ENCODE measurements around the gene SPTB.

The SPTB gene

DNA sequence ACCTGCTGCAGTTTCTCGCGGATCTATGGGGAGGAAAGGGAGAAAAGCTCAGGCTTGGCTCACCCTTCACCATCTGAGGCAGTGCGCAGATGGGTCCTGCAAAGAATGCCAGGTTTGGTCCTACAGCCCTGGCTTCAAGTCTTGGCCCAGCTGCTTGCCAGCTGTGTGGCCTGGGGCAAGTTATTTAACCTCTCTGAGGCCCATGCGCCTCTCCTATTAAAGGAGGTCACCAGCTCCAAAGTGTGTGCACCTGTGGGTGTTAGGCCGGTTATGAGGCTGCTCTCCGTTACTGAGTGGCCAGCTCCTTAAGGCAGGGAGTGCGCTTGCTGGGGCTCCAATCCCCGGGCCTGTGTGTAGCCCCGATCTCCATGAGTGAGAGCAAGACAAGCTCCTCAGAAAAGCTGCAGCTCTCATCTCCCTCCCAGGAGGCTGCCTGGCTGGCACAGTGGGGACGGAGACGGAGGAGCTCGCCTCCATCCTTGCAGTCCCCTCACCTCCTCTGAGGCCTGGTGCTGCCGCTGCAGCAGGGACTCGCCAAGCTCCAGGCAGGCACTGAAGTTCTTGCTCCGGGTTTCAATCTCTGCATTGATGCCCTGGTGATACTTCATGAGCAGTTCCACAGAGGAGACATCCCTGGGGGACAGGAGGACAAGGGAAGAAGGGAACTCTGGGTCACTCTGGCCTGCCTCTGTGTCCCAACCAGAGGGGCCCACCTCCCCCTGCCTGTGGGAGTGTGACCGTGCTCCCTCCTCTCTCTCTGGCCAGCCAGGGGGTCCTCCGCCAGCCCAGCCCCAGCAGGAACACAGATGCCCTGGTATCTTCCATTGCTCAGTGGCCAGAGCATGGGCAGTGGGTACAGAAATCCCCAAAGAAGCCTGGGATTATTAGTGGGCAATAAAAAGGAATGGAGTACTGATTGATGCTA lies 110.3 kb downstream of the SPTB start:
- no peak for TF ChIP-seq CTCF (IDR thresholded peaks at IDR 0.05; ENCODE audit: borderline replicate concordance, insufficient read depth, low read depth, low read length)

DNA sequence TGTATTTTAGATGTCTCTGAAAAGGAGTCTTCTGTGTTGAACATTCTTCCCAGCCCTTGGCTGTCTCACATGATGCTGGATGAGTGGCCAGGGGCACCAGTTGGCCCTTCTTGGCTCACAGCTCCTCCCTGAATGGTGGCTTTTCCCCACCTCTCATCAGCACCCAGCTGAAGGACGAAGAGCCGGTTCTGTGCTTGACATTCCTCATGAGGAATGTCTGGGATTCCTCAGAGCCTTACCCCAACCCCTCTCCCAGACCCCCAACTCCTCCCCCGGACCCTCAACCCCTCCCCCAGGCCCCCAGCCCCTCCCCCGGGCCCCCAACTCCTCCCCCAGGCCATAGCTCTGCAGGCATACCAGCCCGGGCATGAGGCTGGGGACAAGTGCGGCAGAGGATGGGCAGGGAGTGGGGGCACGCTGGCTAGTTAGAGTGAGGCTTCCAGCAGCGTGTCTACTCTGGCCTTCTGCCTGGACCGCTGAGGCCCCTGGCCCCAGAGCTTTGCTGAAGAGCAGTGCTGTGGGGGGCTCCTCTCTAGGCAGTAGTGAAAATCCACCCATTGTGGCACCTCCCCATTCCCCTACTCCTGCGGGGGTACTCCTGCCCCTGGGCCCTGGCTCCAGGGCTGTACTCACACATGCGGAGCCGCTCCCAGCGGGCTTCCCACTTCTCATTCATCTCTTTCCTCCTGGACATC lies 111.2 kb downstream of the SPTB start:
- H3K4me3 ChIP-seq (ENCODE audit: low read depth, low read length), result no peak overlapping the region
- no peak for TF ChIP-seq CTCF (IDR thresholded peaks at IDR 0.05; ENCODE audit: borderline replicate concordance, insufficient read depth, low read depth, low read length)

More for the DNA sequence above, 110.3 kb downstream of the SPTB start:
- no peak overlapping the region for H3K4me3 ChIP-seq (ENCODE audit: low read depth, low read length)

DNA sequence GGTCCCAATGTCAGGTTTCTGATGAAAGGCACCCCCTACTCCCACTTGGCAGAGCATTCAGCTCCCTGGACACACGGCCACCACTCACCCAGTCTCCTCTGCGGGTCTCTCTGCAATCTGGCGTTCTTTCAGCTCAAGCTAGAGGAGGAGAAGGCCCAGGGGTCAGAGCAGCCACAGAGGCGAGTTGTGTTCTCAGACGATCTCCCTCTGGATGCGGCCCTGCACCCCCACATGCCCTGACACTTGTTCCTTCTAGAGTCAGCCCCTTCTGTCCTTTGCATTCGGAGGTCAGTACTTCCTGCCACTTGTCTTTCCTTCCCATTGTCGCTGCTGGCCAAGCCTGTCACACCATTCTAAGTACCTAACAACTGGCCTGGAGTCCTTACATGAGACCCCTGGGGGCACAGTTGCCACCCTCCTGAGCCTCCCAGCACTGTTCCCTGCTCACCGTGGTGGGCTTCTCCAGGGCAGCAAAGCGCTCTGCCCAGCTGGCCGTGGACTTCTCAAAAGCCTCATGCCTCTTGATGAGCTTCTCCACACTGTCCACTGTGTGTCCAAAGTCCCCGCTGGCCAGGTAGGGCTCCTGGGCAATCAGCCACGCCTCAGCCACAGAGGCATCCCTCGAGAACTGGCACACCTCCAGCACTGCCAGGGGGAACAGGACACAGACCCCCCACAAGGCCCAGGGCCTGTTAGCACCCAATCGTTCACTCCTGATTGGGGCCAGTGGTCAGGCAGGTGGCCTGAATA lies 112.3 kb downstream of the SPTB start:
- no peak overlapping the region for H3K4me3 ChIP-seq (ENCODE audit: low read depth, low read length)
- no peak for TF ChIP-seq CTCF (IDR thresholded peaks at IDR 0.05; ENCODE audit: borderline replicate concordance, insufficient read depth, low read depth, low read length)

- no peak for TF ChIP-seq CTCF (IDR thresholded peaks at IDR 0.05; ENCODE audit: borderline replicate concordance, insufficient read depth, low read depth, low read length)
These were observed 113.1 kb downstream of the SPTB start for GRCh38 chr14:64766430-64767151.

DNA sequence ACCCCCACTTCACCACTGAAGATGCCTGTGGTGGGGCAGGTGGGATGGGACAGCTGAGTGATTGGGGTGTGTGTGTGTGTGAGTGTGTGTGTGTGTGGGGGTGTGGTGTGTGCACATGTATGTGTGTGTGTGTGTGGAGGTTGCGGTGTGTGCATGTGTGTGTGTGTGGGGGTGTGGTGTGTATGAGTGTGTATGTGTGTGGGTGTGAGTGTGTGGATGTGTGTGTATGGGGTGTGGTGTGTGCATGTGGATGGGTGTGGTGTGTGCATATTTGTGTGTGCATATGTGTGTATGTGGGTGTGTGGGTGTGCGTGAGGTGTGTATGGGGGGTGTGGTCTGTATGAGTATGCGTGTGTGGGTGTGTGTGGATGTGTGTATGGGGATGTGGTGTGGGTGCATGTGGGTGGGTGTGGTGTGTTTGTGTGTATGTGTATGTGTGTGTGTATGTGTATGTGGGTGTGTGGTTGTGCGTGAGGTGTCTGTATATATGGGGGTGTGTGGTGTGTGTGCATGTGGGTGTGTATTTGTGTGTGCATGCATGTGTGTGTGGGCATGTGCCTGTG lies 113.9 kb downstream of the SPTB start:
- H3K4me3 ChIP-seq (ENCODE audit: low read depth, low read length), result no peak overlapping the region
- TF ChIP-seq CTCF (IDR thresholded peaks at IDR 0.05; ENCODE audit: borderline replicate concordance, insufficient read depth, low read depth, low read length), result no peak

More at GRCh38 chr14:64766430-64767151, 113.1 kb downstream of the SPTB start:
- no peak overlapping the region for H3K4me3 ChIP-seq (ENCODE audit: low read depth, low read length)

Measured in GM12875 (cell line).